Esophagus muscularis mucosa (tissue), 4 donors: ENCODE data around the gene URI1.

Experiments
- EP300 ChIP-seq: sonication (generic); formaldehyde crosslinking; IDR thresholded peaks from one replicate; pipeline ENCODE4 v1.6.1; 2017; ENCODE audit warnings: antibody characterized with exemption
- POLR2AphosphoS5 ChIP-seq, 2 donors: sonication (generic); formaldehyde crosslinking; IDR thresholded peaks; one replicate each; pipeline ENCODE4 v1.6.1; 2017; ENCODE audit warnings: antibody characterized with exemption in 2 of 2
- TF ChIP-seq, protein P1 (sequence below), 3 experiments: fragments of 200-600 bp in 2 of 3; fragments of 450-650 bp in 1 of 3; sonication (generic) in 2 of 3; IDR thresholded peaks; one replicate each; pipeline ENCODE4 v1.5.1; 2017 to 2019; ENCODE audit warnings: antibody characterized with exemption in 3 of 3, mild to moderate bottlenecking in 2 of 3, moderate library complexity in 1 of 3

DNA sequence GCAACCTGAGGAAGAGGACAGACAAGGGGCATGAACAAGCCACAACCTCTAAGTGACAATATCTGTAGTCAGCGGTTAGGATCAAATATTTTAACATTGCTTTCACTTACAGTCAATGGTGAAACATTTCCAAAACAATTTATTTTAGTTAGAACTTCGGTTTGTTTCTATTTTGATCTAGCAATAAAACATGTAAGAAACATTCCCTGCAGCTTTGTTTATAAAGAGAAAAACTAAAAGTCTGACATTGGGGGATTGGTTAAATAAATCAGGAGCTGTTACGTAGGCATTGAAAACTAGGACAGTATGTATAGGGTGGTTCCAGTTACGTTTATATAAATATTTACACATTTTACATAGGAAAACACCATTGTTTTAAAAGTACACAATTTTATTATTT is 3.4 kb downstream of the URI1 start:
- TF ChIP-seq POLR2AphosphoS5 (IDR thresholded peaks at IDR 0.05) = no peak
- TF ChIP-seq, protein P1, sequence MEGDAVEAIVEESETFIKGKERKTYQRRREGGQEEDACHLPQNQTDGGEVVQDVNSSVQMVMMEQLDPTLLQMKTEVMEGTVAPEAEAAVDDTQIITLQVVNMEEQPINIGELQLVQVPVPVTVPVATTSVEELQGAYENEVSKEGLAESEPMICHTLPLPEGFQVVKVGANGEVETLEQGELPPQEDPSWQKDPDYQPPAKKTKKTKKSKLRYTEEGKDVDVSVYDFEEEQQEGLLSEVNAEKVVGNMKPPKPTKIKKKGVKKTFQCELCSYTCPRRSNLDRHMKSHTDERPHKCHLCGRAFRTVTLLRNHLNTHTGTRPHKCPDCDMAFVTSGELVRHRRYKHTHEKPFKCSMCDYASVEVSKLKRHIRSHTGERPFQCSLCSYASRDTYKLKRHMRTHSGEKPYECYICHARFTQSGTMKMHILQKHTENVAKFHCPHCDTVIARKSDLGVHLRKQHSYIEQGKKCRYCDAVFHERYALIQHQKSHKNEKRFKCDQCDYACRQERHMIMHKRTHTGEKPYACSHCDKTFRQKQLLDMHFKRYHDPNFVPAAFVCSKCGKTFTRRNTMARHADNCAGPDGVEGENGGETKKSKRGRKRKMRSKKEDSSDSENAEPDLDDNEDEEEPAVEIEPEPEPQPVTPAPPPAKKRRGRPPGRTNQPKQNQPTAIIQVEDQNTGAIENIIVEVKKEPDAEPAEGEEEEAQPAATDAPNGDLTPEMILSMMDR (IDR thresholded peaks at IDR 0.05) = no peak
- TF ChIP-seq EP300 = no peak
